ENCODE measurements around the gene ISLR. TPM values are rescaled to one million over a fixed set of nuclear protein-coding genes. Genes with fewer than 3 reads are reported as not detected.
"Not testable (repeated sequence)": the region's sequence is repeated elsewhere in the genome, so short reads cannot be mapped to it uniquely, and the experiment has no call there.

The ISLR gene
- total and polyA plus RNA-seq, 7 donors = 0.69 to 186 (median 71.4) TPM

- Histone ChIP-seq H3K36me3 (no peaks in the 10 kb centered on the region), H3K27me3 (no peaks in the 10 kb centered on the region), H3K27ac (peak overlapping the region in 3 of 4 donors; percentile 33 to 64 (median 47)), H3K9me3 (no peaks in the 10 kb centered on the region), H3K4me1 (peaks cover 0 to 40% (median 33%) of the 10 kb centered on the region in 4 donors), H3K4me3 (no peak overlapping the region)
- TF ChIP-seq POLR2AphosphoS5 (IDR thresholded peaks at IDR 0.05) (no peak), POLR2A (IDR thresholded peaks at IDR 0.05) (no peak)
- WGBS, 2 donors = 89 to 90% methylated on average over 9 of the region's 9 CpGs
- DNase-seq = no peak
- intact Hi-C loops (cut with DNase I) = no loop called here
Observed at GRCh38 chr15:74157868-74158827, 15.4 kb upstream of the ISLR start.

GRCh38 chr15:74158855-74159650, 14.5 kb upstream of the ISLR start:
- H3K36me3 ChIP-seq = no peaks in the 10 kb centered on the region
- H3K27me3 ChIP-seq = no peaks in the 10 kb centered on the region
- H3K9me3 ChIP-seq = no peaks in the 10 kb centered on the region
- no peak overlapping the region for H3K4me3 ChIP-seq
- no peak for TF ChIP-seq POLR2A (IDR thresholded peaks at IDR 0.05)
- TF ChIP-seq CTCF (IDR thresholded peaks at IDR 0.05) = no peak
- no peak for TF ChIP-seq EP300 (IDR thresholded peaks at IDR 0.05)
- TF ChIP-seq POLR2AphosphoS5 (IDR thresholded peaks at IDR 0.05) = no peak
- H3K27ac ChIP-seq = no peak overlapping the region
- intact Hi-C loops (cut with DNase I) = no loop called here
- 58 to 64% methylated on average over 5 of the region's 5 CpGs for WGBS, 2 donors
- no peak for DNase-seq
- H3K4me1 ChIP-seq = peaks cover 0 to 40% (median 33%) of the 10 kb centered on the region in 4 donors

GRCh38 chr15:74159773-74160172, 13.7 kb upstream of the ISLR start:
- Histone ChIP-seq H3K27me3 (no peaks in the 10 kb centered on the region), H3K27ac (no peak overlapping the region), H3K9me3 (no peaks in the 10 kb centered on the region), H3K4me1 (peaks cover 0 to 40% (median 33%) of the 10 kb centered on the region in 4 donors), H3K4me3 (no peak overlapping the region), H3K36me3 (no peaks in the 10 kb centered on the region)
- TF ChIP-seq EP300 (IDR thresholded peaks at IDR 0.05) (no peak), POLR2AphosphoS5 (IDR thresholded peaks at IDR 0.05) (no peak), CTCF (IDR thresholded peaks at IDR 0.05) (no peak), POLR2A (IDR thresholded peaks at IDR 0.05) (no peak)
- DNase-seq = no peak
- WGBS, 2 donors = 90 to 93% methylated on average over 1 of the region's 1 CpG
- intact Hi-C loops (cut with DNase I) = no loop called here

- H3K4me1 ChIP-seq = peaks cover 0 to 40% (median 33%) of the 10 kb centered on the region in 4 donors
- DNase-seq; H3K36me3 ChIP-seq; H3K27me3 ChIP-seq; H3K9me3 ChIP-seq; H3K27ac ChIP-seq; intact Hi-C loops (cut with DNase I); H3K4me3 ChIP-seq: not testable (repeated sequence)
- WGBS, 2 donors = 95 to 97% methylated on average over 3 of the region's 3 CpGs
Observed at GRCh38 chr15:74160390-74160789, 13.1 kb upstream of the ISLR start.

GRCh38 chr15:74162195-74162536, 11.3 kb upstream of the ISLR start:
- peaks cover 0 to 25% (median 19%) of the 10 kb centered on the region in 4 donors for H3K4me1 ChIP-seq
- H3K27me3 ChIP-seq; H3K27ac ChIP-seq; intact Hi-C loops (cut with DNase I); H3K4me3 ChIP-seq; DNase-seq; H3K9me3 ChIP-seq; H3K36me3 ChIP-seq: not testable (repeated sequence)
- whole genome bisulfite sequencing, 2 donors = 88 to 92% methylated on average over 3 of the region's 3 CpGs

- DNase-seq = no peak
- peaks cover 0 to 17% (median 15%) of the 10 kb centered on the region in 4 donors for H3K4me1 ChIP-seq
- intact Hi-C loops (cut with DNase I) = no loop called here
- H3K4me3 ChIP-seq = no peak overlapping the region
- WGBS, 2 donors = 96 to 99% methylated on average over 1 of the region's 1 CpG
- H3K36me3 ChIP-seq = no peaks in the 10 kb centered on the region
- H3K27ac ChIP-seq = no peak overlapping the region
- no peaks in the 10 kb centered on the region for H3K9me3 ChIP-seq
- no peaks in the 10 kb centered on the region for H3K27me3 ChIP-seq
- TF ChIP-seq CTCF (IDR thresholded peaks at IDR 0.05) (no peak), POLR2AphosphoS5 (IDR thresholded peaks at IDR 0.05) (no peak), POLR2A (IDR thresholded peaks at IDR 0.05) (no peak)
Observed at GRCh38 chr15:74165461-74165860, 8.0 kb upstream of the ISLR start.

Data from sigmoid colon (tissue), 7 donors.